Stimulated activated CD4-positive, alpha-beta T cell treated with anti-CD3 and anti-CD28 coated beads, Interleukin-12 subunit alpha, Interleukin-12 subunit beta, amount 100 ng/mL, for 48 hours (primary cell): ENCODE results near the gene VPS35L.
"Not testable (repeated sequence)": the region's sequence is repeated elsewhere in the genome, so short reads cannot be mapped to it uniquely, and the experiment has no call there.

Experiments used
- DNase-seq, 3 donors: peaks; one replicate each; pipeline ENCODE4 v3.0.0-alpha.2; 2020; ENCODE audit warnings: low read depth in 2 of 3, low spot score in 1 of 3

VPS35L gene

GRCh38 chr16:19710991-19711545 is 155.6 kb downstream of the VPS35L start:
- no peak for DNase-seq

GRCh38 chr16:19711643-19712042 is 156.1 kb downstream of the VPS35L start:
- no peak for DNase-seq

GRCh38 chr16:19712418-19713058 is 157.0 kb downstream of the VPS35L start:
- no peak for DNase-seq

- DNase-seq, result no peak
These were observed 158.2 kb downstream of the VPS35L start for GRCh38 chr16:19713697-19714096.

- no peak for DNase-seq
These were observed 160.1 kb downstream of the VPS35L start for GRCh38 chr16:19715566-19715965.

GRCh38 chr16:19716183-19716582 is 160.7 kb downstream of the VPS35L start:
- no peak for DNase-seq

GRCh38 chr16:19716728-19717127 is 161.2 kb downstream of the VPS35L start:
- DNase-seq, result not testable (repeated sequence)

- no peak for DNase-seq
These were observed 161.8 kb downstream of the VPS35L start for GRCh38 chr16:19717314-19717713.

GRCh38 chr16:19717741-19718623 is 162.5 kb downstream of the VPS35L start, which contains the start of the genes IQCK and KNOP1:
Gene IQCK, plus strand, starts transcription at chr16:19718271. Its CDS starts 36 bp downstream, at chr16:19718307.
Gene KNOP1, minus strand, starts transcription at chr16:19718227. Its CDS starts 3,192 bp downstream, at chr16:19715035.
- DNase-seq, result peak; percentile 79 to 89 (median 79)

- peak in 1 of 3 donors; percentile 5 for DNase-seq
These were observed 163.1 kb downstream of the VPS35L start for GRCh38 chr16:19718624-19718965.

GRCh38 chr16:19722269-19722952 is 166.9 kb downstream of the VPS35L start:
- DNase-seq, result no peak

- DNase-seq, result no peak
These were observed 167.5 kb downstream of the VPS35L start for GRCh38 chr16:19722981-19723380.

- DNase-seq, result no peak
These were observed 173.1 kb downstream of the VPS35L start for GRCh38 chr16:19728636-19728965.

GRCh38 chr16:19733551-19733950 is 178.0 kb downstream of the VPS35L start:
- DNase-seq, result no peak

GRCh38 chr16:19735074-19735867 is 179.8 kb downstream of the VPS35L start:
- no peak for DNase-seq

GRCh38 chr16:19737306-19738038 is 182.0 kb downstream of the VPS35L start:
- DNase-seq, result no peak

- no peak for DNase-seq
These were observed 185.9 kb downstream of the VPS35L start for GRCh38 chr16:19741354-19741753.

GRCh38 chr16:19743816-19744159 is 188.3 kb downstream of the VPS35L start:
- no peak for DNase-seq

- no peak for DNase-seq
These were observed 189.2 kb downstream of the VPS35L start for GRCh38 chr16:19744670-19745069.
